GM12865 (cell line): ENCODE measurements around the gene SMU1.

Experiments used
- DNase-seq: peaks from one replicate; pipeline ENCODE4 v3.0.0; 2010; ENCODE audit warnings: low read depth
- H3K4me3 ChIP-seq: 2 replicates; pipeline ENCODE4 v1.5.1; 2011; ENCODE audit warnings: mild to moderate bottlenecking, low read depth, low read length, control low read depth
- CTCF ChIP-seq: IDR thresholded peaks from 2 replicates; pipeline ENCODE4 v1.5.1; 2011; ENCODE audit warnings: low read length, control low read depth, low read depth, inconsistent platforms; ENCODE audit not compliant: insufficient read depth; ENCODE audit errors: missing control alignments

Gene SMU1

GRCh38 chr9:33048054-33048465 is 28.4 kb downstream of the SMU1 start:
- TF ChIP-seq CTCF: no peak
- no peak for DNase-seq
- H3K4me3 ChIP-seq: no peak overlapping the region

GRCh38 chr9:33046061-33046460 is 30.4 kb downstream of the SMU1 start:
- no peak for TF ChIP-seq CTCF
- no peak overlapping the region for H3K4me3 ChIP-seq
- no peak for DNase-seq

- peak overlapping the region; percentile 65 for H3K4me3 ChIP-seq
- no peak for TF ChIP-seq CTCF
- DNase-seq: no peak
These were observed 31.7 kb downstream of the SMU1 start for GRCh38 chr9:33044677-33045282.

- peak overlapping the region; percentile 65 for H3K4me3 ChIP-seq
- no peak for TF ChIP-seq CTCF
- DNase-seq: peak; percentile 86
These were observed 32.3 kb downstream of the SMU1 start for GRCh38 chr9:33044162-33044673.

- H3K4me3 ChIP-seq: peak overlapping the region; percentile 65
- no peak for DNase-seq
- no peak for TF ChIP-seq CTCF
These were observed 32.8 kb downstream of the SMU1 start for GRCh38 chr9:33043671-33044070.

- no peak for TF ChIP-seq CTCF
- no peak for DNase-seq
- no peak overlapping the region for H3K4me3 ChIP-seq
These were observed 34.0 kb downstream of the SMU1 start for GRCh38 chr9:33042473-33042872.
